ENCODE data around the gene CHST11.

- TF ChIP-seq EZH2 (IDR thresholded peaks at IDR 0.05) (no peak), CTCF (IDR thresholded peaks at IDR 0.05) (no peak), EZH2phosphoT487 (IDR thresholded peaks at IDR 0.05) (no peak)
These were observed 329.6 kb downstream of the CHST11 start for GRCh38 chr12:104786352-104786751.

Data from neural progenitor cell (in vitro differentiated cells).